IMR-90 (cell line): ENCODE results near the gene LBH.

Experiments
- CHD1 ChIP-seq: IDR thresholded peaks from 2 replicates; pipeline ENCODE4 v1.6.1; 2012; ENCODE audit warnings: low read depth, low read length, improper control_type of control experiment
- RFX5 ChIP-seq: IDR thresholded peaks from 2 replicates; pipeline ENCODE4 v1.8.0; 2012; ENCODE audit warnings: low read depth, mild to moderate bottlenecking, low read length, moderate library complexity
- SMC3 ChIP-seq: fragments of 150-350 bp; IDR thresholded peaks from 2 replicates; pipeline ENCODE4 v1.6.1; 2016; ENCODE audit warnings: low read depth, mild to moderate bottlenecking, antibody characterized with exemption, low read length, moderate library complexity
- TF ChIP-seq, protein P1 (sequence below): fragments of 150-350 bp; IDR thresholded peaks from 2 replicates; pipeline ENCODE4 v1.6.1; 2017; ENCODE audit warnings: mild to moderate bottlenecking, antibody characterized with exemption, low read length, low read depth
- TF ChIP-seq, protein P2 (sequence below): fragments of 150-350 bp; IDR thresholded peaks from 2 replicates; pipeline ENCODE4 v1.6.1; 2016; ENCODE audit warnings: low read depth, mild to moderate bottlenecking, low read length, moderate library complexity, borderline replicate concordance
- TF ChIP-seq, protein P3 (sequence below): conservative IDR thresholded peaks from 2 replicates; pipeline ENCODE4 v1.5.1; 2012; ENCODE audit warnings: mild to moderate bottlenecking, low read depth, low read length, improper control_type of control experiment

DNA sequence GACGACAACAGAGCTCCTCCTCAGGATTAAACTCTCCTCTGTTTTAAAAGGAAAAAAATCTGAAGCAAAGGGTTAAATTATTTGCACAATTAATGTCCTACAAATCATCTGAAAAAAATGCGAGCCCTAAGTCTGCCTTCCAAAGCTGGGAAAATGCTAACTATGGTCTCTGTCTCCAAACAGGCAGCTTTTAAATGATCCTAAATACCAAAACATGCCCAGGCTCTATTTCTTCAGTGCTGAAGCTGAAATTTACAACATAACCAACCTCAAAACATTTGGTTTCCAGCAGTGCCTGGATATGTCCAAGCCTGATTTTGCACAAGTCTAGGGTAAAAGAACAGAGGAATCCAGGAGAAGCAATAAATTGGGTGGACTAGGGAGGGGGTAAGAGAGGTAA, 57.2 kb downstream of the LBH start:
- TF ChIP-seq, protein P1, sequence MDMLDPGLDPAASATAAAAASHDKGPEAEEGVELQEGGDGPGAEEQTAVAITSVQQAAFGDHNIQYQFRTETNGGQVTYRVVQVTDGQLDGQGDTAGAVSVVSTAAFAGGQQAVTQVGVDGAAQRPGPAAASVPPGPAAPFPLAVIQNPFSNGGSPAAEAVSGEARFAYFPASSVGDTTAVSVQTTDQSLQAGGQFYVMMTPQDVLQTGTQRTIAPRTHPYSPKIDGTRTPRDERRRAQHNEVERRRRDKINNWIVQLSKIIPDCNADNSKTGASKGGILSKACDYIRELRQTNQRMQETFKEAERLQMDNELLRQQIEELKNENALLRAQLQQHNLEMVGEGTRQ, result no peak
- TF ChIP-seq, protein P2, sequence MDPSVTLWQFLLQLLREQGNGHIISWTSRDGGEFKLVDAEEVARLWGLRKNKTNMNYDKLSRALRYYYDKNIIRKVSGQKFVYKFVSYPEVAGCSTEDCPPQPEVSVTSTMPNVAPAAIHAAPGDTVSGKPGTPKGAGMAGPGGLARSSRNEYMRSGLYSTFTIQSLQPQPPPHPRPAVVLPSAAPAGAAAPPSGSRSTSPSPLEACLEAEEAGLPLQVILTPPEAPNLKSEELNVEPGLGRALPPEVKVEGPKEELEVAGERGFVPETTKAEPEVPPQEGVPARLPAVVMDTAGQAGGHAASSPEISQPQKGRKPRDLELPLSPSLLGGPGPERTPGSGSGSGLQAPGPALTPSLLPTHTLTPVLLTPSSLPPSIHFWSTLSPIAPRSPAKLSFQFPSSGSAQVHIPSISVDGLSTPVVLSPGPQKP, result no peak
- TF ChIP-seq SMC3 (no peak), RFX5 (no peak), CHD1 (no peak)
- TF ChIP-seq, protein P3, sequence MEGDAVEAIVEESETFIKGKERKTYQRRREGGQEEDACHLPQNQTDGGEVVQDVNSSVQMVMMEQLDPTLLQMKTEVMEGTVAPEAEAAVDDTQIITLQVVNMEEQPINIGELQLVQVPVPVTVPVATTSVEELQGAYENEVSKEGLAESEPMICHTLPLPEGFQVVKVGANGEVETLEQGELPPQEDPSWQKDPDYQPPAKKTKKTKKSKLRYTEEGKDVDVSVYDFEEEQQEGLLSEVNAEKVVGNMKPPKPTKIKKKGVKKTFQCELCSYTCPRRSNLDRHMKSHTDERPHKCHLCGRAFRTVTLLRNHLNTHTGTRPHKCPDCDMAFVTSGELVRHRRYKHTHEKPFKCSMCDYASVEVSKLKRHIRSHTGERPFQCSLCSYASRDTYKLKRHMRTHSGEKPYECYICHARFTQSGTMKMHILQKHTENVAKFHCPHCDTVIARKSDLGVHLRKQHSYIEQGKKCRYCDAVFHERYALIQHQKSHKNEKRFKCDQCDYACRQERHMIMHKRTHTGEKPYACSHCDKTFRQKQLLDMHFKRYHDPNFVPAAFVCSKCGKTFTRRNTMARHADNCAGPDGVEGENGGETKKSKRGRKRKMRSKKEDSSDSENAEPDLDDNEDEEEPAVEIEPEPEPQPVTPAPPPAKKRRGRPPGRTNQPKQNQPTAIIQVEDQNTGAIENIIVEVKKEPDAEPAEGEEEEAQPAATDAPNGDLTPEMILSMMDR, result no peak
